HG03045 (cell line): ENCODE measurements around the gene IDH1.
"Not testable (repeated sequence)": the region's sequence is repeated elsewhere in the genome, so short reads cannot be mapped to it uniquely, and the experiment has no call there.

Experiments used
- ATAC-seq: cut with Tn5 transposase; IDR thresholded peaks from one replicate; pipeline ENCODE4 v1.9.1; 2021; ENCODE audit warnings: mild to moderate bottlenecking, moderate library complexity; ENCODE audit not compliant: unreplicated experiment

Gene IDH1

DNA sequence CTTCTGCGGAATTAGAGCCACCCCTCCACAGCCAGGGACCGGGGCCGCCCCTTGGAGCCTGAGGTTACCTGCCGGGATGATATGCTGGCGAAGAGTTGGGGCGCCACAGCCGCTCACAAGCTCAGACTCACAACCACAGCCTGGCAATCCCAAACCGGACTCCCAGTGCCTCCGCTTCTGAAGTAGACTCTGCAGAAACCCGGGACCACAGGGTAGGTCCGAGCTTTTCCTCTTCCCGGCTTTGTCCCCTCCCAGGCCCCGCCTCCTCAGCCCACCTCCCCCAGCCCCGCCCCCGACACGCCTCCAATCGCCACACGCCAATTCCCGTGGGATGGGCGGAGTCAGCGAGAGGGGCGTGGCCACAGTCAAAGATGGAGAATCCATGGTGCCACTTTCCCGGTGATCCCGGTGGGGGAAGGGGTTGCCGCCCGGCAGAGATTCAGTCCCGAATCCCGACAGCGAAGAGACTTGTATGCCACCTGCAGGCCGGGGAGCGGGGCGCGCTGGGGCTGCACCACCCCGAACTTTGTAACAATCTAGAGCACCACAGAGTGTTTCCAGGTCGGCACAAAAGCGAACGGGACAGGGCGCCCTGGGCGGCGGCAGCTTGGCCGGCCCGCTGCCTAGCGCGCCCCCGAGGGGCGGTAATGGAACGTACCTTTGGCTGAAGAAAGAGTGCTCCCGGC is at the start of gene IDH1:
TSS of gene IDH1 (minus strand) at position 201 of the 686 bp plus-strand sequence. CDS start 3,520 bp downstream, outside the sequence.
- peak; percentile 75 for ATAC-seq

DNA sequence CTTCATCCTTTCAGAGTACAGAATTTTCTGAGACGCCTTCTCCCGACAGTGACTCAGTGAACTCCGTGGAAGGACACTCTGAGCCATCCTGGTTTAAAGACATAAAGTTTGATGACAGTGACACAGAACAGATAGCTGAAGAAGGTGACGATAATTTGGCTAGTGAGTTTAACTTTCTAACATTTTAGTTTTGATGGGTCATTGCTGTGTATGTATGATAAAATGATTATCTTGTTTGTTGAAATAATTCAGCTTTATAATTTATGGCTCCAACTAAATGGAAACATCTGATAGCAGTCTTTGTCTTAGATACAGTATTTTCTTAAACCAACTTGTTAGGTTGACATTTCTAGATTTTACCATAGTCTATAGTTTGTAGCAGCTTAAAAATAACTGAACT is 49.3 kb upstream of the IDH1 start:
- ATAC-seq, result no peak

GRCh38 chr2:208300847-208301618 is 46.2 kb upstream of the IDH1 start:
- no peak for ATAC-seq

DNA sequence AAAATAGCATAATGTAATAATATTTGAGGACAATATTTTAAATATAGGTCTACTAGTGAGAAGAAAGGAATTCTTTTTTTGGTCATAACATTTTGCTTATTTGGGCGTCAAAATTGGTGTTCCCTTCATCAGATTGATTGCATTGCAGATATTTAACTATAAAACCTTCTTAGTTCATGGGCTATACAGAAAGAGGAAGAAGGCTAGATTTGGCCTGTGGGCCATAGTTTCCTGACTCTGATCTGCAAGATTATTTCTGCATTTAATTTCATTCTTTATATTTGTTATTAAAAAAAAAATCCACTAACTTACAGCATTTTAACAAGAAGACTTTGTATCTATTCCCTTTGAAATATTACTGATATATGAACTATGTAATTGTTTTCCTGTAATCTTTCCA is 43.1 kb upstream of the IDH1 start:
- ATAC-seq, result no peak

- no peak for ATAC-seq
These were observed 41.7 kb upstream of the IDH1 start for GRCh38 chr2:208296610-208297009.

DNA sequence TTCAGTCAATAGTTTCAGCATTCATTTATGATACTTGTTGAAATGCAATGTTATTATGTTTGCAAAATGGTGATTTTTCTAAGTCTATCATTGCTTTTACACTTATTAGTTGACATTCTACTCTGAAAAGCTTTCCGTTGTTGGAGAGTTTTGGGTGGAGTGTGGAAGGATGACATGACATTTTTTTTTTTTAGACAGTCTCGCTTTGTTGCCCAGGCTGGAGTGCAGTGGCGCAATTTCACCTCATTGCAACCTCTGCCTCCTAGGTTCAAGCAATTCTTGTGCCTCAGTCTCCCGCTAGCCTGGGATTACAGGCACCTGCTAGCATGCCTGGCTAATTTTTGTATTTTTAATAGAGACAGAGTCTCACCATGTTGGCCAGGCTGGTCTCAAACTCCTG is 41.0 kb upstream of the IDH1 start:
- ATAC-seq, result no peak

DNA sequence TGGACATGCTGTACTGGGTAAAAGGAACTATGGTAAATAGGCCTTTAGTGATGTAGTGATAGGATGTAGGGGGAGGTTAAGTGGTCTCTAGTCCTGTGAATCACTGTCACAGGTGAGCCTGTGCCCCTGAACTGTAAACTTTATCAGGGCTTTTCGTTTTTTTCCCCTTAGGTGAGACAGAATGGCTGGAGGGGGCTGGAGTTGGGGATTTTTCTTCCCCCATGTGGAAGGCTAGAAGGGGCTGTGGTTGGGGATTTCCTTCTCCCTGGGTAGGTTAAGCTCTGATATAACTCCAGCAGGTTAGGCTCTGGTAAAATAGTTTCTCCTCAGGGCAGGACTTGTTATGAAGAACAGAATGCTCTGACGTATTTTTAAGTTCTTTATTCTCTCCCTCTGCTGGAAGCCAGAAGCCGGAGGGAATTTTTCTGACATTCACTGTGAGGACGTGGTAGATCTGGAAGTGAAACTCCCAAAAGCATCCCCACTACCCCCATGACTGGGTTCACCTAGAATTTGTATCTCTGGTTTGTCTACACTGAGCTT is 39.7 kb upstream of the IDH1 start:
- peak; percentile 71 for ATAC-seq

GRCh38 chr2:208285853-208286252 is 31.0 kb upstream of the IDH1 start:
- no peak for ATAC-seq

DNA sequence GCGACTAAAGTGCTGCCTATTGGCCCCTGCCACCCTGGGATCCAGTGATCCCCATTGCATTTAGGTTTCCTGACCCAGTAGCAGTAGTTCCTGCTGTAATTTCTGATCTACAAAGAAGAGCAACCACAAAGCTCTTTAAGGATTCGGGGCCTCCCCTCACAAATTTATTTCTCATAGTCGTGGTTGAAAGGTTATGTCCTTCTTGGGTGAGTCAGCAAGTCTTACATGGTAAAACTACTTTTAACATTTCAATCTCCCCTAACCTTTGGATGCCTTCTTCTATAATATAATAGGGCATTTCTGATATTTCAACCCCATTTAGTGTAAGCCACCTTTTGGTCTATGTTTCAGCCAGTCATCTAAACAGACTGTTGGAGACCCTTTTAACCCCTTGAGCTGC is 26.1 kb upstream of the IDH1 start:
- ATAC-seq, result no peak

GRCh38 chr2:208280234-208280633 is 25.4 kb upstream of the IDH1 start:
- no peak for ATAC-seq

DNA sequence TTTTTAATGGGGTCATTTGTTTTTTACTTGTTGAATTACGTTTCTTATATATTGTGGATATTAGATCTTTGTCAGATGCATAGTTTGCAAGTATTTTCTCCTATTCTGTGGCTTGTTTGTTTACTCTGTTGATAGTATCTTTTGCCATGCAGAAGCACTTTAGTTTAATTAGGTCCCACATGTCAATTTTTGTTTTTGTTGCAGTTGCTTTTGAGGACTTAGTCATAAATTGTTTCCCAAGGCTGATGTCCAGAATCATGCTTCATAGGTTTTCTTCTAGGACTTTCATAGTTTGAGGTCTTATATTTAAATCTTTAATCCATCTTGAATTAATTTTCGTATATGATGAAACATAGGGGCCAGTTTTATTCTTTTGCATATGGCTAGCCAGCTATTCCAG is 24.4 kb upstream of the IDH1 start:
- ATAC-seq, result no peak

DNA sequence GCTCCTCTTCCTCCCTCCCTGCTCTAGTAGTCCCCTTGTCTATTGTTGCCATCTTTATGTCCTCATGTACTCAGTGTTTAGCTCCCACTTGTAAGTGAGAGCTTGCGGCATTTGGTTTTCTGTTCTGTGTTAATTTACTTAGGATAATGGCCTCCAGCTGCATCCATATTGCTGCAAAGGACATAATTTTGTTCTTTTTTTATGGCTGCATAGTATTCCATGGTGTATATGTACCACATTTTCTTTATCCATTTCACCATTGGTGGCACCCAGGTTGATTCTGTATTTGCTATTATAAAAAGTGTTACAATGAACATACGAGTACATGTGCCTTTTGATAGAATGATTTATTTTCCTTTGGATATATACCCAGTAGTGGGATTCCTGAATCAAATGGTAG is 23.7 kb upstream of the IDH1 start:
- ATAC-seq, result no peak

GRCh38 chr2:208274748-208275147 is 19.9 kb upstream of the IDH1 start:
- ATAC-seq, result no peak

DNA sequence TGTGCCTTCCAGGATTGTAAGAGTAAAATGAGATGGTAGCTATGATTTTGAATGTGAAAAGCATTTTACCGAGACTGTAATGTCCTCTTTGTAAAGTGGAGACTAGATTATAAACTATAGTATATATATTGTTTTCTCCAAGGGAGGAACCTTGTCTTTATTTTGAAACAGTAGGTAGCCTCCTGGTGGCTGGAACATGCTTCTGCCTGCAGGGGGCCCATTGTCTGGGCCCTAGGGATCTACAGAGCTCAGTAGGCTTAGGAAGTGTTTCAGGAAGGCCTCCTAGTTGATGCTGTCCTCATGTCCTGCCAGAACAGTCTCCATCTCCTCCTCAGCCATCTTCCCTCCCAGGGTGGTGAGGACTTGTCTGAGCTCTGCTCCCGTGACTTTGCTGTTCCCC is 14.2 kb upstream of the IDH1 start:
- no peak for ATAC-seq

GRCh38 chr2:208268156-208268952 is 13.5 kb upstream of the IDH1 start:
- no peak for ATAC-seq

DNA sequence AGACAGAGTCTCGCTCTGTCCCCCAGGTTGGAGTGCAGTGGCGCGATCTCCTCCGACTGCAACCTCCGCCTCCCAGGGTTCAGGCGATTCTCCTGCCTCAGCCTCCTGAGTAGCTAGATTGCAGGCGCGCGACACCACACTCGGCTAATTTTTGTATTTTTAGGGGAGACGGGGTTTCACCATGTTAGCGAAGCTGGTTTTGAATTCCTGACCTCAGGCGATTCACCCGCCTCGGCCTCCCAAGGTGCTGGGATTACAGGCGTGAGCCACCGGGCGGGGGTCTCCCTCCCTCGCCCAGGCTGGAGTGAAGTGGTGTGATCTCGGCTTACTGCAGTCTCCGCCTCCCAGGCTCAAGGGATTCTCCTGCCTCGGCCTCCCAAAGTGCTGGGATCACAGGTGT is 12.7 kb upstream of the IDH1 start:
- ATAC-seq, result not testable (repeated sequence)

- no peak for ATAC-seq
These were observed 12.1 kb upstream of the IDH1 start for GRCh38 chr2:208266936-208267335.

GRCh38 chr2:208266553-208266893 is 11.7 kb upstream of the IDH1 start:
- peak; percentile 17 for ATAC-seq

DNA sequence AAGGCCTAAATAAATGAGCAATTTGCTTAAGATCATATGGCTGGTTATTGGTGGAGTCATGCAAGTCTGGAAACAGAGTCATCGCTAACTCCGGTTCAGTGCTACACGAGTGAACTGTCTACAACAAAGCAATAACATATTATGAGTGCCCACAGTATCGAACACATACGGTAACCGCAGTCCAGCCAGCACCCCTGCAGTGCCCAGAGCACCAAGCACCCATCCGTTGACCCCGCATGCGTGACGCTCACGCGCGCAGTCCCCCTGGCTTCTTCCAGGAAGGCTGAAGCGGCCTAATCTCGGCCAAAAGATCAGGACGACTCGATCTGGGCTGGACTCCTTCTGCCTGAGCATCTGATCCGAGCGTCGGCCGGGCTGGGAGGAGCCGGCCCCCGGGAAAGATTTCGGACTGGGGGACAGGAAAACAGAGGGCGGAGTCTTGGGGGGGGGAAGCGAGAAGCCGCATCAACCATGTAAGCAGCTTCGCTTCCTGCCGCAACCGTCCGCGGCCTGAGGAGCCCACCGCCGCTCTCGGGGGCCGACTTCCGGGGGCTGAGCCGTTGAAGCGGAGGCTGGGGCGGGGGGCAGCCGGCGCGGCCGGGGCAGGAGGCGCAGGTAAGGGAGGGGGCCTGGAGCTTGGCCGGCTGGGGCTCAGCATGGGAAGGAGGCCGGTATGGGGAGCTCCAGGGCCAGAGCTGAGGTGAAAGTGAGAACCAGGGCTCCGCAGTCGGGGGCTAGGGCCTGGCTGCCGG is 11.1 kb upstream of the IDH1 start, which contains the start of gene PIKFYVE:
TSS of gene PIKFYVE (plus strand) at position 455 of the 752 bp plus-strand sequence. CDS start 5,265 bp downstream, outside the sequence.
- ATAC-seq, result peak; percentile 90

DNA sequence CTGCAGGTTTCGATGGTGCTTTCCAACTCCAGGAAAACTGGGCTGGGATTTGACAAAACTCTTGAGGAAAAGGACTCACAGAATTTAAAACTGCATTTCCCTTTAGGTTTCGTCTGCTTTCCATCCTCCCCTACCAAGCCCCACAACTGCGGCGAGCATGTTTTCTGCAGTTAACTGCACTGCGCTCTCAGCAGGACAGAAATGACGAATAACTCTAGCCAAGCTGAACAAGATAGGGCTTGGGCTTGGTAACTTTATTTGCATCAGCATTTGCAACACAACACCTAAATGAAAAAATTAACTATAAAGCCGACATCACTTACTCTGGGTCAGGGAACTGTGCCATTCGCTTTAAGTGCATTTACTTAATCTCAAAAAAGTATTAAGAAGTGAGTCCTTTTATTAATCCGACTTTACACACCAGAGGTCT is 10.5 kb upstream of the IDH1 start:
- ATAC-seq, result peak; percentile 42
